GM12865 (cell line): Measurements from ENCODE around the gene SLC17A9.

Experiments used
- DNase-seq: peaks from one replicate; pipeline ENCODE4 v3.0.0; 2010; ENCODE audit warnings: low read depth
- H3K4me3 ChIP-seq: 2 replicates; pipeline ENCODE4 v1.5.1; 2011; ENCODE audit warnings: mild to moderate bottlenecking, low read depth, low read length, control low read depth
- CTCF ChIP-seq: IDR thresholded peaks from 2 replicates; pipeline ENCODE4 v1.5.1; 2011; ENCODE audit warnings: low read length, control low read depth, low read depth, inconsistent platforms; ENCODE audit not compliant: insufficient read depth; ENCODE audit errors: missing control alignments

Gene SLC17A9, protein sequence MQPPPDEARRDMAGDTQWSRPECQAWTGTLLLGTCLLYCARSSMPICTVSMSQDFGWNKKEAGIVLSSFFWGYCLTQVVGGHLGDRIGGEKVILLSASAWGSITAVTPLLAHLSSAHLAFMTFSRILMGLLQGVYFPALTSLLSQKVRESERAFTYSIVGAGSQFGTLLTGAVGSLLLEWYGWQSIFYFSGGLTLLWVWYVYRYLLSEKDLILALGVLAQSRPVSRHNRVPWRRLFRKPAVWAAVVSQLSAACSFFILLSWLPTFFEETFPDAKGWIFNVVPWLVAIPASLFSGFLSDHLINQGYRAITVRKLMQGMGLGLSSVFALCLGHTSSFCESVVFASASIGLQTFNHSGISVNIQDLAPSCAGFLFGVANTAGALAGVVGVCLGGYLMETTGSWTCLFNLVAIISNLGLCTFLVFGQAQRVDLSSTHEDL

GRCh38 chr20:62952373-62952967, at the start of gene SLC17A9:
Gene SLC17A9, plus strand, starts transcription at chr20:62952709. Its CDS starts 122 bp downstream, at chr20:62952831.
- DNase-seq, result peak; percentile 92
- peak; percentile 32 for TF ChIP-seq CTCF
- H3K4me3 ChIP-seq, result peak within 1 kb of the TSS; percentile 96

DNA sequence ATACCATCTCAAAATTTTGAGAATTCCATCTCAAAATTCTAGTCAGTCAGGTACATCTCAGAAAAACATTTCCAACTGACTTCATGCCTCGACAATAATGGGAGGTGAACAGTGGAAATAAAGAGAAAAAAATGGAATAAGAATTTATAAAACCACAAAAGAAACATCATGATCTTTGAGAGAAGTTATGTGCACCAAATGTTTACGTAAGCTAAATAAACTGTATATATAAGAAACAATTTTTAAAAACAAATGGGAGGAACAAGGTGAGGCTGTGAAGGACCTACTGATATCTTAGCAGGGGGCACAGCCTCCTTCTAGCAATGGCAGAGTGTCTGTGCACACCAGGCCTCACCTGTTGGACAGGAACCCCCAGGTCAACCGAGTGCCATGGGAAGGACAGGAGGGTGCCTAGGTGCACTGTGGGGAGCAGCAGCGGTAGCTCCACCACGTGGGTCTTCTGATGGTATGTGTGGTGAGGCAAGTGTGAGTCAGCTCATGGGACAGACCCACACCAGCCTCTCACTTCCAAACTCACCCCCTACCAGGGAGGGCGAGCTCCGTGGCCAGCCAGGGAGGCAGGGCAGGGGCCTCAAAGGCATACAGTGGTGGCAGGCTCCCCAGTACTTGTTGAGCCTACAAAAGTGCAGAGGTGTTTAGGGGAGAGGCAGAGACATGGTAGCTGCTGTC, 49.4 kb upstream of the SLC17A9 start:
- no peak for DNase-seq
- H3K4me3 ChIP-seq, result no peak overlapping the region
- TF ChIP-seq CTCF, result no peak

DNA sequence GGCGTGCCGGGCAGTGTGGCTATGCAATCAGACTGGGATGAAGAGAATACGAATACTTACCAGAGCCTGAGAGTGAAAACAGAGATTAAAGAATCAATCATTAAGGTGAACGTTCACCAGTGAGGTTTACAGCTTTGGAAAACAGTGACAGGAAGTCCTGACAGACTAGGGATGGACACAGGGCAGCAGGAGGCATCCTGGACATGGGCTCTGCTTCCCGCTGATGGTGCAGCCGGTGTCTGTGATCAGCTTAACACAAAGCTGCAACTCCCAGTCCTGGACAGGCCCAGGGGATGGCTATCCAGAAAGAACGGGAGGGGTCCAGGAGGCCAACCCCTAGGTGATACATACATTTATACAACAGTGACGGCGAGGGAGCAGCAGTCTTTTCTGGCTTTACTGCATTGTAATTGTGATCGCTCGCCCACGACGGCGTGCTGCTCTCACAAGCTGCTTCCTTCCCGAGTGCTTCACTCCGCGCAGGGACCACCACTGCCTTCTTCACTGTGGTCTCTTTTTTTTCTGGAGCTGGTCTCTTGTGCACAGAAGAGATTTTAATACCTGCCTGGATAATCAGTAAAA, 46.9 kb upstream of the SLC17A9 start:
- TF ChIP-seq CTCF, result no peak
- H3K4me3 ChIP-seq, result no peak overlapping the region
- no peak for DNase-seq

GRCh38 chr20:62906209-62906608, 46.3 kb upstream of the SLC17A9 start:
- no peak overlapping the region for H3K4me3 ChIP-seq

DNA sequence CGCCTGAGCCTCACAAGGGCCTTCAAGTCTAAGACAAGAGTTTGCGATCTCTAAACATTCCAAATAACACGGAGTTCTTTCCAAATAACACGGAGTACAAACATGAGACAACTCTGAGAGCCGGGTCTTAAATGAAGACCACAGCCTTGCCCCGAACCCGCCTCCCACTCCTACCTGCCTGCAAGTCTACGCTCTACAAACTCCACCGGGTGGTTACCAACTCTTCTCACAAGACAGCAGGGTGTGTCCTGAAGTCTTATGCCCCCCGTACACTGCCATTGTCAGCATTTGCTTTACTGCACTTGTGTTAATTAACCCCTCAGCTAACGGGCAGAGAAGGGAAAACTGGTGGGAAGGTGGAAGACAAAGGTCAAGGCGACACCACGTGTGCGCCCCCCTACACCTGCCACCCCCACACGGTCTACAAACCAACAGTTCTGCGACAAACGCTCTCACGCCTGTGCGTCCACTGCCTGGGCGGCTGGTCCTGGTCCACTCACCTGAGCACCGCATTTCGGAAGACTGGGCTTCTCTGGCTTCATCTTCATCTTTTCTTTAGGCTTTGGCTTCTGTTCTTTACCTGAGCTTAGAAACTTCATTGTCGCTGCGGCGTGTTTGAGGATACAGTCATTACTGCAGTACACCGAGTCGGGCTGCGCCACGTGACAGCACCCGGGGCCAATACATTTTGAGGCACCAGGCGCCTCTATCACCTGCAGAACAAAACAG, 45.7 kb upstream of the SLC17A9 start:
- no peak overlapping the region for H3K4me3 ChIP-seq
- no peak for DNase-seq
- no peak for TF ChIP-seq CTCF

More at GRCh38 chr20:62906209-62906608, 46.3 kb upstream of the SLC17A9 start:
- TF ChIP-seq CTCF, result no peak
- no peak for DNase-seq
